ENCODE results near the gene NAPEPLD.

The NAPEPLD gene

DNA sequence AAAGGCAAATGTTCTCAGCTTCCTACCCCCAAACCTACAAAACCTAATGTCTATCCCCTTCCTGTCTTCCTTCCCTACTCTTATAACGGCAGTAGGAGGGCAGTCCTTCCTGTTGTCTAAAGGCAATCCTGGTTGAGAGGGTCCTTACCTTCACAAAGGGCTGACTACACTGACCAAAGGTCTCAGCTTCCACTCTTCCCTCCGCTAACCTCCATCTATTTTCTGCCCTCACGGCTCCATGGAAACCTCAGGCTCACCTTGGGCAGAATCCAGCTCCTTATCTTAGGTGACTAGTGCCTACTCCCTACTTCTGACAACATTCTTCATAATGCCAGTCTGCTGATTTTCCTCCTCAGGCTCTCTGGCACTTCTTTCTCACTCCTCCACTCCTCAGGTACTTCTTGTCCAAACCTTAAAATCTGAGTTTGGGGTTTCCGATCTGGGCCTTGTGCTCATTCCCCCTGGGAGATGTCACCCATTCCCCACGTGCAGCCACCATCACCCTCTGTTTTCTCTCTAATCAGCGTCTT is 74.8 kb downstream of the NAPEPLD start:
- TF ChIP-seq OSR1 (CRISPR knock-in tag; IDR thresholded peaks at IDR 0.05) = no peak
- TF ChIP-seq, protein P1, sequence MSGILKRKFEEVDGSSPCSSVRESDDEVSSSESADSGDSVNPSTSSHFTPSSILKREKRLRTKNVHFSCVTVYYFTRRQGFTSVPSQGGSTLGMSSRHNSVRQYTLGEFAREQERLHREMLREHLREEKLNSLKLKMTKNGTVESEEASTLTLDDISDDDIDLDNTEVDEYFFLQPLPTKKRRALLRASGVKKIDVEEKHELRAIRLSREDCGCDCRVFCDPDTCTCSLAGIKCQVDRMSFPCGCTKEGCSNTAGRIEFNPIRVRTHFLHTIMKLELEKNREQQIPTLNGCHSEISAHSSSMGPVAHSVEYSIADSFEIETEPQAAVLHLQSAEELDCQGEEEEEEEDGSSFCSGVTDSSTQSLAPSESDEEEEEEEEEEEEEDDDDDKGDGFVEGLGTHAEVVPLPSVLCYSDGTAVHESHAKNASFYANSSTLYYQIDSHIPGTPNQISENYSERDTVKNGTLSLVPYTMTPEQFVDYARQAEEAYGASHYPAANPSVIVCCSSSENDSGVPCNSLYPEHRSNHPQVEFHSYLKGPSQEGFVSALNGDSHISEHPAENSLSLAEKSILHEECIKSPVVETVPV (CRISPR knock-in tag; IDR thresholded peaks at IDR 0.05) = no peak
- TF ChIP-seq, protein P2, sequence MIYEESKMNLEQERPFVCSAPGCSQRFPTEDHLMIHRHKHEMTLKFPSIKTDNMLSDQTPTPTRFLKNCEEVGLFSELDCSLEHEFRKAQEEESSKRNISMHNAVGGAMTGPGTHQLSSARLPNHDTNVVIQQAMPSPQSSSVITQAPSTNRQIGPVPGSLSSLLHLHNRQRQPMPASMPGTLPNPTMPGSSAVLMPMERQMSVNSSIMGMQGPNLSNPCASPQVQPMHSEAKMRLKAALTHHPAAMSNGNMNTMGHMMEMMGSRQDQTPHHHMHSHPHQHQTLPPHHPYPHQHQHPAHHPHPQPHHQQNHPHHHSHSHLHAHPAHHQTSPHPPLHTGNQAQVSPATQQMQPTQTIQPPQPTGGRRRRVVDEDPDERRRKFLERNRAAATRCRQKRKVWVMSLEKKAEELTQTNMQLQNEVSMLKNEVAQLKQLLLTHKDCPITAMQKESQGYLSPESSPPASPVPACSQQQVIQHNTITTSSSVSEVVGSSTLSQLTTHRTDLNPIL (CRISPR knock-in tag; IDR thresholded peaks at IDR 0.05; ENCODE audit: low read depth) = no peak
- no peak for TF ChIP-seq GLIS3 (CRISPR knock-in tag; IDR thresholded peaks at IDR 0.05)
- no peak for TF ChIP-seq TOX (CRISPR knock-in tag; IDR thresholded peaks at IDR 0.05; ENCODE audit: borderline replicate concordance)
- TF ChIP-seq, protein P3, sequence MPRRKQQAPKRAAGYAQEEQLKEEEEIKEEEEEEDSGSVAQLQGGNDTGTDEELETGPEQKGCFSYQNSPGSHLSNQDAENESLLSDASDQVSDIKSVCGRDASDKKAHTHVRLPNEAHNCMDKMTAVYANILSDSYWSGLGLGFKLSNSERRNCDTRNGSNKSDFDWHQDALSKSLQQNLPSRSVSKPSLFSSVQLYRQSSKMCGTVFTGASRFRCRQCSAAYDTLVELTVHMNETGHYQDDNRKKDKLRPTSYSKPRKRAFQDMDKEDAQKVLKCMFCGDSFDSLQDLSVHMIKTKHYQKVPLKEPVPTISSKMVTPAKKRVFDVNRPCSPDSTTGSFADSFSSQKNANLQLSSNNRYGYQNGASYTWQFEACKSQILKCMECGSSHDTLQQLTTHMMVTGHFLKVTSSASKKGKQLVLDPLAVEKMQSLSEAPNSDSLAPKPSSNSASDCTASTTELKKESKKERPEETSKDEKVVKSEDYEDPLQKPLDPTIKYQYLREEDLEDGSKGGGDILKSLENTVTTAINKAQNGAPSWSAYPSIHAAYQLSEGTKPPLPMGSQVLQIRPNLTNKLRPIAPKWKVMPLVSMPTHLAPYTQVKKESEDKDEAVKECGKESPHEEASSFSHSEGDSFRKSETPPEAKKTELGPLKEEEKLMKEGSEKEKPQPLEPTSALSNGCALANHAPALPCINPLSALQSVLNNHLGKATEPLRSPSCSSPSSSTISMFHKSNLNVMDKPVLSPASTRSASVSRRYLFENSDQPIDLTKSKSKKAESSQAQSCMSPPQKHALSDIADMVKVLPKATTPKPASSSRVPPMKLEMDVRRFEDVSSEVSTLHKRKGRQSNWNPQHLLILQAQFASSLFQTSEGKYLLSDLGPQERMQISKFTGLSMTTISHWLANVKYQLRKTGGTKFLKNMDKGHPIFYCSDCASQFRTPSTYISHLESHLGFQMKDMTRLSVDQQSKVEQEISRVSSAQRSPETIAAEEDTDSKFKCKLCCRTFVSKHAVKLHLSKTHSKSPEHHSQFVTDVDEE (CRISPR knock-in tag; IDR thresholded peaks at IDR 0.05) = no peak
- TF ChIP-seq, protein P4, sequence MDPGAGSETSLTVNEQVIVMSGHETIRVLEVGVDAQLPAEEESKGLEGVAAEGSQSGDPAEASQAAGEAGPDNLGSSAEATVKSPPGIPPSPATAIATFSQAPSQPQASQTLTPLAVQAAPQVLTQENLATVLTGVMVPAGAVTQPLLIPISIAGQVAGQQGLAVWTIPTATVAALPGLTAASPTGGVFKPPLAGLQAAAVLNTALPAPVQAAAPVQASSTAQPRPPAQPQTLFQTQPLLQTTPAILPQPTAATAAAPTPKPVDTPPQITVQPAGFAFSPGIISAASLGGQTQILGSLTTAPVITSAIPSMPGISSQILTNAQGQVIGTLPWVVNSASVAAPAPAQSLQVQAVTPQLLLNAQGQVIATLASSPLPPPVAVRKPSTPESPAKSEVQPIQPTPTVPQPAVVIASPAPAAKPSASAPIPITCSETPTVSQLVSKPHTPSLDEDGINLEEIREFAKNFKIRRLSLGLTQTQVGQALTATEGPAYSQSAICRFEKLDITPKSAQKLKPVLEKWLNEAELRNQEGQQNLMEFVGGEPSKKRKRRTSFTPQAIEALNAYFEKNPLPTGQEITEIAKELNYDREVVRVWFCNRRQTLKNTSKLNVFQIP (CRISPR knock-in tag; IDR thresholded peaks at IDR 0.05; ENCODE audit: borderline replicate concordance, low read depth) = no peak
- TF ChIP-seq SNAI2 (CRISPR knock-in tag; IDR thresholded peaks at IDR 0.05) = no peak
- no peak for TF ChIP-seq ZNF8 (CRISPR knock-in tag; IDR thresholded peaks at IDR 0.05)
- TF ChIP-seq ZNF565 (CRISPR knock-in tag; conservative IDR thresholded peaks at IDR 0.05; ENCODE audit: low read depth) = no peak
- no peak for TF ChIP-seq PPARA (CRISPR knock-in tag; IDR thresholded peaks at IDR 0.05; ENCODE audit: borderline replicate concordance)
- TF ChIP-seq ZFP30 (CRISPR knock-in tag; IDR thresholded peaks at IDR 0.05) = no peak
- no peak for TF ChIP-seq BACH2 (CRISPR knock-in tag; IDR thresholded peaks at IDR 0.05; ENCODE audit: borderline replicate concordance)
- TF ChIP-seq, protein P5, sequence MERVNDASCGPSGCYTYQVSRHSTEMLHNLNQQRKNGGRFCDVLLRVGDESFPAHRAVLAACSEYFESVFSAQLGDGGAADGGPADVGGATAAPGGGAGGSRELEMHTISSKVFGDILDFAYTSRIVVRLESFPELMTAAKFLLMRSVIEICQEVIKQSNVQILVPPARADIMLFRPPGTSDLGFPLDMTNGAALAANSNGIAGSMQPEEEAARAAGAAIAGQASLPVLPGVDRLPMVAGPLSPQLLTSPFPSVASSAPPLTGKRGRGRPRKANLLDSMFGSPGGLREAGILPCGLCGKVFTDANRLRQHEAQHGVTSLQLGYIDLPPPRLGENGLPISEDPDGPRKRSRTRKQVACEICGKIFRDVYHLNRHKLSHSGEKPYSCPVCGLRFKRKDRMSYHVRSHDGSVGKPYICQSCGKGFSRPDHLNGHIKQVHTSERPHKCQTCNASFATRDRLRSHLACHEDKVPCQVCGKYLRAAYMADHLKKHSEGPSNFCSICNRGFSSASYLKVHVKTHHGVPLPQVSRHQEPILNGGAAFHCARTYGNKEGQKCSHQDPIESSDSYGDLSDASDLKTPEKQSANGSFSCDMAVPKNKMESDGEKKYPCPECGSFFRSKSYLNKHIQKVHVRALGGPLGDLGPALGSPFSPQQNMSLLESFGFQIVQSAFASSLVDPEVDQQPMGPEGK (CRISPR knock-in tag; IDR thresholded peaks at IDR 0.05; ENCODE audit: borderline replicate concordance) = no peak
- TF ChIP-seq ZC3H10 (CRISPR knock-in tag; IDR thresholded peaks at IDR 0.05) = no peak
- TF ChIP-seq ARNTL (CRISPR knock-in tag; IDR thresholded peaks at IDR 0.05; ENCODE audit: borderline replicate concordance, low read depth) = no peak
- TF ChIP-seq CSDC2 (CRISPR knock-in tag; IDR thresholded peaks at IDR 0.05) = no peak
- TF ChIP-seq TCF4 (CRISPR knock-in tag; IDR thresholded peaks at IDR 0.05; ENCODE audit: borderline replicate concordance) = no peak
- TF ChIP-seq RARB (CRISPR knock-in tag; IDR thresholded peaks at IDR 0.05) = no peak
- ATAC-seq = peak; percentile 30

DNA sequence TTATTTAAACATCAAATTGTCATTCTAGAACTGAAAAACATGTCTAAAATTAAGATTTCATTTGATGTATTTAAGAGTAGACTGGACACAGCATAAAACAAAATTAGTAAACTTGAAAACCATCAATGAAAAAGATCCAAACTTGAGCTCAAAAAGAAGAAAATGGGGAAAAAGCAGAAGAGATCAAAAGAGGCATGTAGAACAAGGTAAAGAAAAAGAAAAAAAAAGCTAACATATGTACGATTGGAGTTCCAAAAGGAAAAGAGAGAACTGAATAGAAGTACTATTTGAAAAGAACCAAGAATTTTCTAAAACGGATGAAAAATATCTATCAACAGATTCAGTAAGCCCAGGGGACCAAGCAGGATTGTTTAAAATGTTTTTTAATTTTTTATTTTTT is 77.9 kb downstream of the NAPEPLD start:
- no peak for ATAC-seq
- TF ChIP-seq ZC3H10 (CRISPR knock-in tag; IDR thresholded peaks at IDR 0.05) (no peak), GLIS3 (CRISPR knock-in tag; IDR thresholded peaks at IDR 0.05) (no peak), BACH2 (CRISPR knock-in tag; IDR thresholded peaks at IDR 0.05; ENCODE audit: borderline replicate concordance) (no peak), TCF4 (CRISPR knock-in tag; IDR thresholded peaks at IDR 0.05; ENCODE audit: borderline replicate concordance) (no peak), CSDC2 (CRISPR knock-in tag; IDR thresholded peaks at IDR 0.05) (no peak), PPARA (CRISPR knock-in tag; IDR thresholded peaks at IDR 0.05; ENCODE audit: borderline replicate concordance) (no peak), ARNTL (CRISPR knock-in tag; IDR thresholded peaks at IDR 0.05; ENCODE audit: borderline replicate concordance, low read depth) (no peak), ZFP30 (CRISPR knock-in tag; IDR thresholded peaks at IDR 0.05) (no peak), ZFP3 (CRISPR knock-in tag; IDR thresholded peaks at IDR 0.05) (no peak), TOX (CRISPR knock-in tag; IDR thresholded peaks at IDR 0.05; ENCODE audit: borderline replicate concordance) (no peak), RARB (CRISPR knock-in tag; IDR thresholded peaks at IDR 0.05) (no peak), ZNF565 (CRISPR knock-in tag; conservative IDR thresholded peaks at IDR 0.05; ENCODE audit: low read depth) (no peak), OSR1 (CRISPR knock-in tag; IDR thresholded peaks at IDR 0.05) (no peak), ESRRG (CRISPR knock-in tag; IDR thresholded peaks at IDR 0.05) (no peak), ZNF70 (CRISPR knock-in tag; IDR thresholded peaks at IDR 0.05) (no peak), ZNF8 (CRISPR knock-in tag; IDR thresholded peaks at IDR 0.05) (no peak), ISL1 (CRISPR knock-in tag; IDR thresholded peaks at IDR 0.05) (no peak)
- TF ChIP-seq, protein P4 (CRISPR knock-in tag; IDR thresholded peaks at IDR 0.05; ENCODE audit: borderline replicate concordance, low read depth) = no peak
- TF ChIP-seq, protein P3 (CRISPR knock-in tag; IDR thresholded peaks at IDR 0.05) = no peak
